Measurements from ENCODE around the gene GRM7. TPM values are rescaled to one million over a fixed set of nuclear protein-coding genes. Genes with fewer than 3 reads are reported as not detected.

Gene GRM7
- total and polyA plus RNA-seq, 2 donors (not counting 1 experiment from before 2014, with no cell fraction given) = not detected

GRCh38 chr3:7684182-7684715 lies 823.3 kb downstream of the GRM7 start:
- Histone ChIP-seq H3K27me3 (replicated peaks in 1 of 4; ENCODE audit: control extremely low read depth in 1 of 4, control insufficient read depth in 3 of 4, insufficient read depth in 4 of 4, low read length in 3 of 4) (no peaks in the 10 kb centered on the region), H3K79me2 (ENCODE audit: control insufficient read depth, insufficient read depth, low read length) (no peaks in the 10 kb centered on the region), H3K9me3 (ENCODE audit: control extremely low read depth in 1 of 3, control insufficient read depth in 2 of 3, insufficient read depth in 1 of 3, low read length in 2 of 3) (peaks cover 0 to 5% (median 3%) of the 10 kb centered on the region in 3 donors), H3K4me3 (ENCODE audit: control extremely low read depth in 1 of 5, extremely low read depth in 1 of 5, insufficient read depth in 1 of 5, low read depth in 2 of 5, low read length in 4 of 5) (no peak overlapping the region), H3K36me3 (replicated peaks in 1 of 2; ENCODE audit: control extremely low read depth in 1 of 2, control insufficient read depth in 1 of 2, extremely low read depth in 1 of 2, insufficient read depth in 2 of 2, low read length in 1 of 2) (no peaks in the 10 kb centered on the region), H3K27ac (ENCODE audit: low read length in 2 of 2) (no peak overlapping the region), H2AFZ (ENCODE audit: insufficient read depth, low read depth, low read length, poor library complexity, severe bottlenecking) (no peak overlapping the region), H3K4me1 (ENCODE audit: control insufficient read depth in 2 of 2, insufficient read depth in 2 of 2, low read length in 2 of 2) (no peaks in the 10 kb centered on the region), H4K20me1 (ENCODE audit: control insufficient read depth, insufficient read depth, low read length, poor library complexity, severe bottlenecking) (no peaks in the 10 kb centered on the region), H3K4me2 (replicated peaks; ENCODE audit: low read depth, low read length, poor library complexity, severe bottlenecking) (no peak overlapping the region), H3K9ac (ENCODE audit: low read length) (no peak overlapping the region)
- DNase-seq = no peak
- intact Hi-C loops (cut with micrococcal nuclease) = no loop called here
- ChIA-PET POLR2A (no interaction called here), CTCF (no interaction called here)
- TF ChIP-seq, protein P1, sequence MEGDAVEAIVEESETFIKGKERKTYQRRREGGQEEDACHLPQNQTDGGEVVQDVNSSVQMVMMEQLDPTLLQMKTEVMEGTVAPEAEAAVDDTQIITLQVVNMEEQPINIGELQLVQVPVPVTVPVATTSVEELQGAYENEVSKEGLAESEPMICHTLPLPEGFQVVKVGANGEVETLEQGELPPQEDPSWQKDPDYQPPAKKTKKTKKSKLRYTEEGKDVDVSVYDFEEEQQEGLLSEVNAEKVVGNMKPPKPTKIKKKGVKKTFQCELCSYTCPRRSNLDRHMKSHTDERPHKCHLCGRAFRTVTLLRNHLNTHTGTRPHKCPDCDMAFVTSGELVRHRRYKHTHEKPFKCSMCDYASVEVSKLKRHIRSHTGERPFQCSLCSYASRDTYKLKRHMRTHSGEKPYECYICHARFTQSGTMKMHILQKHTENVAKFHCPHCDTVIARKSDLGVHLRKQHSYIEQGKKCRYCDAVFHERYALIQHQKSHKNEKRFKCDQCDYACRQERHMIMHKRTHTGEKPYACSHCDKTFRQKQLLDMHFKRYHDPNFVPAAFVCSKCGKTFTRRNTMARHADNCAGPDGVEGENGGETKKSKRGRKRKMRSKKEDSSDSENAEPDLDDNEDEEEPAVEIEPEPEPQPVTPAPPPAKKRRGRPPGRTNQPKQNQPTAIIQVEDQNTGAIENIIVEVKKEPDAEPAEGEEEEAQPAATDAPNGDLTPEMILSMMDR (IDR thresholded peaks at IDR 0.05) = no peak
- no peak for TF ChIP-seq EZH2 (IDR thresholded peaks at IDR 0.05; ENCODE audit: borderline replicate concordance, insufficient read depth, low read depth, low read length, poor library complexity, severe bottlenecking)
- ATAC-seq (ENCODE audit: low read depth) = no peak
- peaks cover 5% of the 10 kb centered on the region for H3K9me3 Mint-ChIP-seq (ENCODE audit: insufficient read depth)
- no peaks in the 10 kb centered on the region for H3K4me1 Mint-ChIP-seq
- no peaks in the 10 kb centered on the region for H3K27me3 Mint-ChIP-seq
- H3K27ac Mint-ChIP-seq = no peak overlapping the region
- WGBS (ENCODE audit: insufficient coverage) = no CpG with 5 or more reads among the region's 1 CpG
- H3K4me3 Mint-ChIP-seq = no peak overlapping the region

- intact Hi-C loops (cut with micrococcal nuclease) = no loop called here
- ATAC-seq (ENCODE audit: low read depth) = no peak
- no peaks in the 10 kb centered on the region for H3K27me3 Mint-ChIP-seq
- no CpG with 5 or more reads among the region's 6 CpGs for WGBS (ENCODE audit: insufficient coverage)
- no peak overlapping the region for H3K4me3 Mint-ChIP-seq
- no peak for DNase-seq
- TF ChIP-seq EZH2 (IDR thresholded peaks at IDR 0.05; ENCODE audit: borderline replicate concordance, insufficient read depth, low read depth, low read length, poor library complexity, severe bottlenecking) = no peak
- TF ChIP-seq, protein P1 (IDR thresholded peaks at IDR 0.05) = no peak
- Histone ChIP-seq H3K4me3 (ENCODE audit: control extremely low read depth in 1 of 5, extremely low read depth in 1 of 5, insufficient read depth in 1 of 5, low read depth in 2 of 5, low read length in 4 of 5) (no peak overlapping the region), H3K36me3 (replicated peaks in 1 of 2; ENCODE audit: control extremely low read depth in 1 of 2, control insufficient read depth in 1 of 2, extremely low read depth in 1 of 2, insufficient read depth in 2 of 2, low read length in 1 of 2) (no peaks in the 10 kb centered on the region), H2AFZ (ENCODE audit: insufficient read depth, low read depth, low read length, poor library complexity, severe bottlenecking) (no peak overlapping the region), H3K27me3 (replicated peaks in 1 of 4; ENCODE audit: control extremely low read depth in 1 of 4, control insufficient read depth in 3 of 4, insufficient read depth in 4 of 4, low read length in 3 of 4) (no peaks in the 10 kb centered on the region), H4K20me1 (ENCODE audit: control insufficient read depth, insufficient read depth, low read length, poor library complexity, severe bottlenecking) (no peaks in the 10 kb centered on the region), H3K4me1 (ENCODE audit: control insufficient read depth in 2 of 2, insufficient read depth in 2 of 2, low read length in 2 of 2) (no peaks in the 10 kb centered on the region), H3K9ac (ENCODE audit: low read length) (no peak overlapping the region), H3K9me3 (ENCODE audit: control extremely low read depth in 1 of 3, control insufficient read depth in 2 of 3, insufficient read depth in 1 of 3, low read length in 2 of 3) (peaks cover 0 to 3% (median 0%) of the 10 kb centered on the region in 3 donors), H3K79me2 (ENCODE audit: control insufficient read depth, insufficient read depth, low read length) (no peaks in the 10 kb centered on the region), H3K4me2 (replicated peaks; ENCODE audit: low read depth, low read length, poor library complexity, severe bottlenecking) (no peak overlapping the region), H3K27ac (ENCODE audit: low read length in 2 of 2) (no peak overlapping the region)
- CTCF ChIA-PET = no interaction called here
- peaks cover 2% of the 10 kb centered on the region for H3K9me3 Mint-ChIP-seq (ENCODE audit: insufficient read depth)
- H3K4me1 Mint-ChIP-seq = no peaks in the 10 kb centered on the region
- POLR2A ChIA-PET = no interaction called here
- H3K27ac Mint-ChIP-seq = no peak overlapping the region
Measured at GRCh38 chr3:7687428-7688147, 826.7 kb downstream of the GRM7 start.
